ENCODE data around the gene VSIG10.
A peak's percentile ranks its signal among the peaks of the same experiment; 100 is the strongest.

GRCh38 chr12:118109088-118109487 is 5.3 kb upstream of the VSIG10 start:
- no peak for TF ChIP-seq EGR1 (IDR thresholded peaks at IDR 0.05)
- TF ChIP-seq YY1 (IDR thresholded peaks at IDR 0.05; ENCODE audit: low read depth) = no peak
- no peak for TF ChIP-seq NFIC (IDR thresholded peaks at IDR 0.05)
- no peak for TF ChIP-seq EP300 (IDR thresholded peaks at IDR 0.05; ENCODE audit: borderline replicate concordance)
- no peak for TF ChIP-seq TAF1 (IDR thresholded peaks at IDR 0.05; ENCODE audit: low read depth)
- peak; percentile 70 for TF ChIP-seq REST (IDR thresholded peaks at IDR 0.05; ENCODE audit: low read depth)
- no peak for TF ChIP-seq TEAD4 (IDR thresholded peaks at IDR 0.05)
- TF ChIP-seq FOXM1 (IDR thresholded peaks at IDR 0.05; ENCODE audit: borderline replicate concordance, low read depth) = no peak

All from Ishikawa (cell line).